B cell (primary cell): Measurements from ENCODE around the gene RMDN2. TPM values are rescaled to one million over a fixed set of nuclear protein-coding genes. Genes with fewer than 3 reads are reported as not detected.

Source experiments
- ATAC-seq: fragments of 200-7000 bp; cut with Tn5 transposase; one replicate; pipeline ENCODE4 v1.10.0; 2021; ENCODE audit warnings: low read depth, mild to moderate bottlenecking, moderate number of reproducible peaks, moderate library complexity
- CTCF ChIA-PET: fragments of 350-600 bp; sonication (Branson Sonifier 250); formaldehyde crosslinking; loops from one replicate; lab custom pipeline; 2021; ENCODE audit warnings: antibody characterized with exemption, inconsistent platforms; lab: Charles Lee
- POLR2A ChIA-PET: fragments of 350-600 bp; sonication (Branson Sonifier 250); formaldehyde crosslinking; loops from one replicate; lab custom pipeline; 2021; ENCODE audit warnings: antibody characterized with exemption; lab: Charles Lee
- DNase-seq: peaks from one replicate; pipeline ENCODE4 v3.0.0; 2013
- H2AFZ ChIP-seq: 2 replicates; pipeline ENCODE4 v1.6.1; 2012; ENCODE audit warnings: mild to moderate bottlenecking, low read depth, low read length; ENCODE audit not compliant: insufficient read depth, poor library complexity, severe bottlenecking
- H3K27ac ChIP-seq, 2 donors: 1 replicate in 1 of 2; 2 replicates in 1 of 2; pipeline ENCODE4 v1.5.1; 2012 to 2013; ENCODE audit warnings: low read length in 2 of 2, mild to moderate bottlenecking in 2 of 2, moderate library complexity in 1 of 2
- H3K27me3 ChIP-seq, 4 experiments: fragments of 200-600 bp in 1 of 4; sonication (generic) in 1 of 4; replicated peaks in 1 of 4; 1 replicate in 2 of 4; 2 replicates in 2 of 4; pipeline versions ENCODE4 v1.6.1 to v1.7.0; 2013 to 2016; ENCODE audit warnings: low read length in 3 of 4, mild to moderate bottlenecking in 2 of 4, mixed read lengths in 1 of 4, moderate library complexity in 1 of 4; ENCODE audit not compliant: insufficient read depth in 4 of 4, control insufficient read depth in 3 of 4; ENCODE audit errors: control extremely low read depth in 1 of 4
- H3K36me3 ChIP-seq, 2 experiments: replicated peaks in 1 of 2; 1 replicate in 1 of 2; 2 replicates in 1 of 2; pipeline versions ENCODE4 v1.6.1 to v1.7.1; 2013; ENCODE audit warnings: low read length in 1 of 2; ENCODE audit not compliant: insufficient read depth in 2 of 2, control insufficient read depth in 1 of 2; ENCODE audit errors: control extremely low read depth in 1 of 2, extremely low read depth in 1 of 2
- H3K4me1 ChIP-seq, 2 donors: fragments of 200-600 bp in 1 of 2; sonication (generic) in 1 of 2; 1 replicate in 1 of 2; 2 replicates in 1 of 2; pipeline versions ENCODE4 v1.5.1 to v1.6.1; 2013 to 2017; ENCODE audit warnings: low read length in 2 of 2; ENCODE audit not compliant: control insufficient read depth in 2 of 2, insufficient read depth in 2 of 2
- H3K4me2 ChIP-seq: replicated peaks from 2 replicates; pipeline ENCODE3; 2012; ENCODE audit warnings: mild to moderate bottlenecking, low read depth, low read length; ENCODE audit not compliant: poor library complexity, severe bottlenecking
- H3K4me3 ChIP-seq, 5 experiments: fragments of 200-600 bp in 1 of 5; sonication (generic) in 1 of 5; 1 replicate in 3 of 5; 2 replicates in 2 of 5; pipeline versions ENCODE4 v1.5.1 to v1.7.0; 2011 to 2016; ENCODE audit warnings: low read length in 4 of 5, mild to moderate bottlenecking in 4 of 5, low read depth in 2 of 5, control low read depth in 1 of 5, moderate library complexity in 1 of 5; ENCODE audit not compliant: insufficient read depth in 1 of 5; ENCODE audit errors: control extremely low read depth in 1 of 5, extremely low read depth in 1 of 5
- H3K79me2 ChIP-seq: fragments of 200-600 bp; sonication (generic); one replicate; pipeline ENCODE4 v1.6.0; 2016; ENCODE audit warnings: low read length; ENCODE audit not compliant: control insufficient read depth, insufficient read depth
- H3K9ac ChIP-seq: fragments of 200-600 bp; sonication (generic); 2 replicates; pipeline ENCODE4 v1.6.1; 2017; ENCODE audit warnings: mild to moderate bottlenecking, low read length, moderate library complexity
- H3K9me3 ChIP-seq, 3 donors: one replicate each; pipeline versions ENCODE4 v1.6.1 to v1.7.1; 2013; ENCODE audit warnings: low read length in 2 of 3; ENCODE audit not compliant: control insufficient read depth in 2 of 3, insufficient read depth in 1 of 3; ENCODE audit errors: control extremely low read depth in 1 of 3
- H4K20me1 ChIP-seq: 2 replicates; pipeline ENCODE4 v1.6.0; 2012; ENCODE audit warnings: mild to moderate bottlenecking, low read length; ENCODE audit not compliant: insufficient read depth, control insufficient read depth, poor library complexity, severe bottlenecking
- H3K27ac Mint-ChIP-seq: one replicate; pipeline ENCODE4 v1.8.0; 2021; ENCODE audit warnings: mixed read lengths
- H3K27me3 Mint-ChIP-seq: one replicate; pipeline ENCODE4 v1.8.0; 2021; ENCODE audit warnings: mixed read lengths
- H3K4me1 Mint-ChIP-seq: one replicate; pipeline ENCODE4 v1.8.0; 2021; ENCODE audit warnings: mixed read lengths
- H3K4me3 Mint-ChIP-seq: one replicate; pipeline ENCODE4 v1.8.0; 2021; ENCODE audit warnings: mixed read lengths
- H3K9me3 Mint-ChIP-seq: one replicate; pipeline ENCODE4 v1.8.0; 2022; ENCODE audit warnings: mixed read lengths; ENCODE audit not compliant: insufficient read depth
- CTCF ChIP-seq: fragments of 200-600 bp; IDR thresholded peaks from one replicate; pipeline ENCODE4 v1.8.0; 2022; ENCODE audit warnings: antibody characterized with exemption, mild to moderate bottlenecking
- EZH2 ChIP-seq: IDR thresholded peaks from 2 replicates; pipeline ENCODE4 v1.6.1; 2012; ENCODE audit warnings: borderline replicate concordance, low read depth, mild to moderate bottlenecking, moderate library complexity, low read length; ENCODE audit not compliant: insufficient read depth, poor library complexity, severe bottlenecking
- WGBS: methylation state at CpG from one replicate; pipeline ENCODE4 v1.1.5; 2013; ENCODE audit warnings: missing lambda C conversion rate; ENCODE audit not compliant: insufficient coverage; 5-methylcytosine and 5-hydroxymethylcytosine counted together
- intact Hi-C: fragments of 100-400 bp; cut with micrococcal nuclease; formaldehyde crosslinking; loops from one replicate; pipeline ENCODE4 v1.10.0; 2022
- polyA plus RNA-seq: library from polyadenylated mRNA; depleted of rRNA; stranded (reverse); fragments of >200 nt; gene quantifications from 2 replicates; pipeline ENCODE4 v1.2.3, GENCODE V29; 2012
- total RNA-seq, 2 donors: library from RNA; stranded (reverse); fragments of 120-200 nt in 1 of 2; gene quantifications; 1 replicate in 1 of 2; 2 replicates in 1 of 2; pipeline versions ENCODE4 v1.2.3 to v1.2.4, GENCODE V29; 2013 to 2022

The RMDN2 gene
- total and polyA plus RNA-seq, 2 donors (not counting 1 experiment from before 2014, with no cell fraction given): 6.4 to 6.6 TPM

GRCh38 chr2:37907501-37908225, 17.4 kb upstream of the RMDN2 start:
- Histone ChIP-seq H3K36me3 (no peaks in the 10 kb centered on the region), H4K20me1 (no peaks in the 10 kb centered on the region), H2AFZ (no peak overlapping the region), H3K27me3 (no peaks in the 10 kb centered on the region), H3K4me2 (no peak overlapping the region), H3K27ac (no peak overlapping the region), H3K9me3 (no peaks in the 10 kb centered on the region), H3K9ac (no peak overlapping the region), H3K4me1 (no peaks in the 10 kb centered on the region), H3K4me3 (no peak overlapping the region), H3K79me2 (no peaks in the 10 kb centered on the region)
- WGBS: no CpG with 5 or more reads among the region's 5 CpGs
- ChIA-PET CTCF (no interaction called here), POLR2A (no interaction called here)
- Mint-ChIP-seq H3K9me3 (no peaks in the 10 kb centered on the region), H3K4me3 (no peak overlapping the region), H3K4me1 (no peaks in the 10 kb centered on the region), H3K27me3 (peaks cover 10% of the 10 kb centered on the region), H3K27ac (no peak overlapping the region)
- no peak for DNase-seq
- no peak for ATAC-seq
- no peak for TF ChIP-seq EZH2
- TF ChIP-seq CTCF: no peak
- intact Hi-C loops: no loop called here

DNA sequence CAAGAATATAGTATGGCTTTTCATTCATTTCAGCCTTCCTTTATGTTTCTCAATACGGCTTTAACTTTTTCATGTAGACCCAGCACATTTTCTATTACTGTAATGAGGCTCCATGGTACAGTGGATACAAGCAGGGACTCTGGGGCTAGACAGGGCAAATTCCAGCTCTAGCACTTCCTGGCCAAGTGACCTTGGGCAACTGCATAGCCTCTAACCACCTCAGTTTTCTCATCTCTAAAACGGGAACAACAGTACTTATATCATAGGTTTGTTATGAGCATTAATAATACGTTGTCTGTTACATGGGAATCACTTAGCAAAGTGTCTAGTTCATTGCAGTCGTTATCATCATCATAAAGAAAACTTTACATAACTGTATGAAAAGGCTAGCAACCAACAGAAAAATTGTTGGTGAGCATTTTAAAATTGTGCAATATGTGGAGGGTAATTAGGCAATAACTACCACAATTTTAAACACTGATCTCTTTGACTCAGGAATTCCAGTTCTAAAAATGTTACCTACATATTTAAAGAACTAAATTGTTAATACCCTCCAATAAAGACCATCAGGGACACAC, 13.7 kb upstream of the RMDN2 start:
- intact Hi-C loops: no loop called here
- no peaks in the 10 kb centered on the region for H3K27me3 ChIP-seq
- no peak overlapping the region for H3K4me3 ChIP-seq
- H4K20me1 ChIP-seq: no peaks in the 10 kb centered on the region
- TF ChIP-seq CTCF (no peak), EZH2 (no peak)
- no peak overlapping the region for H3K4me2 ChIP-seq
- H3K79me2 ChIP-seq: no peaks in the 10 kb centered on the region
- Mint-ChIP-seq H3K9me3 (no peaks in the 10 kb centered on the region), H3K4me1 (no peaks in the 10 kb centered on the region), H3K27me3 (peaks cover 3% of the 10 kb centered on the region), H3K4me3 (no peak overlapping the region), H3K27ac (no peak overlapping the region)
- H3K9me3 ChIP-seq: no peaks in the 10 kb centered on the region
- WGBS: no CpG with 5 or more reads among the region's 4 CpGs
- ChIA-PET CTCF (no interaction called here), POLR2A (no interaction called here)
- no peak overlapping the region for H2AFZ ChIP-seq
- no peaks in the 10 kb centered on the region for H3K36me3 ChIP-seq
- DNase-seq: no peak
- ATAC-seq: no peak
- no peaks in the 10 kb centered on the region for H3K4me1 ChIP-seq
- H3K27ac ChIP-seq: no peak overlapping the region
- H3K9ac ChIP-seq: no peak overlapping the region
